ENCODE results near the gene TGFBRAP1.
"Not testable (repeated sequence)": the region's sequence is repeated elsewhere in the genome, so short reads cannot be mapped to it uniquely, and the experiment has no call there.

The TGFBRAP1 gene

GRCh38 chr2:105271393-105272045, 58.0 kb downstream of the TGFBRAP1 start:
- no peak for DNase-seq

- DNase-seq: no peak
Observed at GRCh38 chr2:105269426-105269825, 60.1 kb downstream of the TGFBRAP1 start.

- no peak for DNase-seq
Observed at GRCh38 chr2:105262651-105263091, 66.9 kb downstream of the TGFBRAP1 start.

- DNase-seq: no peak
Observed at GRCh38 chr2:105261061-105261460, 68.5 kb downstream of the TGFBRAP1 start.

- DNase-seq: no peak
Observed at GRCh38 chr2:105258835-105259350, 70.6 kb downstream of the TGFBRAP1 start.

- DNase-seq: no peak
Observed at GRCh38 chr2:105257981-105258380, 71.6 kb downstream of the TGFBRAP1 start.

GRCh38 chr2:105256431-105257047, 73.0 kb downstream of the TGFBRAP1 start:
- DNase-seq: no peak

GRCh38 chr2:105255979-105256378, 73.6 kb downstream of the TGFBRAP1 start:
- DNase-seq: no peak

GRCh38 chr2:105254531-105255210, 74.9 kb downstream of the TGFBRAP1 start:
- no peak for DNase-seq

- DNase-seq: no peak
Observed at GRCh38 chr2:105252271-105252670, 77.3 kb downstream of the TGFBRAP1 start.

GRCh38 chr2:105251016-105251648, 78.4 kb downstream of the TGFBRAP1 start:
- DNase-seq: not testable (repeated sequence)

- DNase-seq: no peak
Observed at GRCh38 chr2:105249891-105250290, 79.6 kb downstream of the TGFBRAP1 start.

- no peak for DNase-seq
Observed at GRCh38 chr2:105249181-105249580, 80.4 kb downstream of the TGFBRAP1 start.

GRCh38 chr2:105248316-105249070, 81.0 kb downstream of the TGFBRAP1 start:
- DNase-seq: no peak

GRCh38 chr2:105244451-105244850, 85.1 kb downstream of the TGFBRAP1 start:
- DNase-seq: no peak

- no peak for DNase-seq
Observed at GRCh38 chr2:105243961-105244360, 85.6 kb downstream of the TGFBRAP1 start.

- no peak for DNase-seq
Observed at GRCh38 chr2:105242286-105242993, 87.1 kb downstream of the TGFBRAP1 start.

- no peak for DNase-seq
Observed at GRCh38 chr2:105241443-105241842, 88.1 kb downstream of the TGFBRAP1 start, which contains the start of gene GPR45. Gene GPR45, plus strand, starts transcription at chr2:105241743. Its CDS starts 116 bp downstream, at chr2:105241859.

GRCh38 chr2:105239924-105240323, 89.6 kb downstream of the TGFBRAP1 start:
- no peak for DNase-seq

GRCh38 chr2:105238664-105239240, 90.8 kb downstream of the TGFBRAP1 start:
- no peak for DNase-seq

GRCh38 chr2:105237045-105237765, 92.3 kb downstream of the TGFBRAP1 start:
- DNase-seq: no peak

Data from RPMI8226 (cell line).